ENCODE data around the gene ADAMTS17.

- TF ChIP-seq CTCF (conservative IDR thresholded peaks at IDR 0.05; ENCODE audit: low read depth, low read length) (no peak), EZH2 (IDR thresholded peaks at IDR 0.05; ENCODE audit: borderline replicate concordance, low read depth, low read length, poor library complexity, severe bottlenecking) (no peak)
Measured at GRCh38 chr15:100355342-100355741, 13.6 kb upstream of the ADAMTS17 start.
